Stimulated activated CD8-positive, alpha-beta memory T cell treated with anti-CD3 and anti-CD28 coated beads, Interleukin-15, amount 100 ng/mL, for 1 hour (primary cell): ENCODE data around the gene TMEM82.

Experiments used
- DNase-seq: peaks from one replicate; pipeline ENCODE4 v3.0.0-alpha.2; 2020; ENCODE audit warnings: low read depth

Gene TMEM82

GRCh38 chr1:15788624-15789301 is 46.5 kb downstream of the TMEM82 start:
- DNase-seq, result no peak

- DNase-seq, result no peak
These were observed 53.8 kb downstream of the TMEM82 start for GRCh38 chr1:15796086-15796462.
